Measurements from ENCODE around the gene OLFM4. TPM values are rescaled to one million over a fixed set of nuclear protein-coding genes. Genes with fewer than 3 reads are reported as not detected.

The OLFM4 gene
- polyA plus RNA-seq, 1 experiment = 4.5 TPM

DNA sequence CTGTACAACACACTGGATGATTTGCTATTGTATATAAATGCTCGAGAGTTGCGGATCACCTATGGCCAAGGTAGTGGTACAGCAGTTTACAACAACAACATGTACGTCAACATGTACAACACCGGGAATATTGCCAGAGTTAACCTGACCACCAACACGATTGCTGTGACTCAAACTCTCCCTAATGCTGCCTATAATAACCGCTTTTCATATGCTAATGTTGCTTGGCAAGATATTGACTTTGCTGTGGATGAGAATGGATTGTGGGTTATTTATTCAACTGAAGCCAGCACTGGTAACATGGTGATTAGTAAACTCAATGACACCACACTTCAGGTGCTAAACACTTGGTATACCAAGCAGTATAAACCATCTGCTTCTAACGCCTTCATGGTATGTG is 21.5 kb downstream of the OLFM4 start:
- no peak overlapping the region for H3K4me3 ChIP-seq (ENCODE audit: low read depth, low read length)
- DNase-seq (ENCODE audit: low read depth) = no peak
- H3K27me3 ChIP-seq (ENCODE audit: control insufficient read depth, insufficient read depth, low read length) = no peaks in the 10 kb centered on the region
- POLR2A ChIA-PET = no interaction called here
- CTCF ChIA-PET = no interaction called here
- H3K36me3 ChIP-seq (ENCODE audit: control insufficient read depth, insufficient read depth, low read length) = no peaks in the 10 kb centered on the region
- no peak for TF ChIP-seq CTCF (IDR thresholded peaks at IDR 0.05; ENCODE audit: insufficient read depth, low read depth, low read length)

DNA sequence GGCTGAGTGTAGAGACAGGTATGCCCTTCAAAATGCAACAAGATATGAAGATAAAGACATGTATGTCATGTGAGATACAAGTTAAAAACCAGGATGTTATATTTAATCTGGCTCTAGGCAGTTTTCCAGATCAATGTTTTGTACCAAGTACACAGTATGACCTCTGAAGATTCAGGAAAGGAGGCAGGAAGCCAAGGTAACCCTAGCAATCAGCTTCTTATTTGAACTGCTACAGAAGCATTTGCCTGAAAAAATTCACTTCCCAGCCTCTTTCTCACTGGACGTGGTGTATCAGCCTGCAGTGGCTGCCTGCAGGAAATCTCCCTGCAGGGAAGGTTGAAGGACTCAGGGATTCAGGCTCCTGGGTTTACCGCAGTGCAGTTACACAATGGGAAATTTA is 24.1 kb downstream of the OLFM4 start:
- DNase-seq (ENCODE audit: low read depth) = no peak
- H3K27me3 ChIP-seq (ENCODE audit: control insufficient read depth, insufficient read depth, low read length) = no peaks in the 10 kb centered on the region
- no peak overlapping the region for H3K4me3 ChIP-seq (ENCODE audit: low read depth, low read length)
- no peaks in the 10 kb centered on the region for H3K36me3 ChIP-seq (ENCODE audit: control insufficient read depth, insufficient read depth, low read length)
- TF ChIP-seq CTCF (IDR thresholded peaks at IDR 0.05; ENCODE audit: insufficient read depth, low read depth, low read length) = no peak
- ChIA-PET CTCF (interaction anchor here (1.1 kb wide), 1 partner anchor 10 kb away, joined by 3 read pairs; no protein-coding TSS in a partner anchor), POLR2A (no interaction called here)

GRCh38 chr13:53054569-53054968 is 26.0 kb downstream of the OLFM4 start:
- CTCF ChIA-PET = no interaction called here
- no peak for DNase-seq (ENCODE audit: low read depth)
- POLR2A ChIA-PET = no interaction called here
- Histone ChIP-seq H3K4me3 (ENCODE audit: low read depth, low read length) (no peak overlapping the region), H3K36me3 (ENCODE audit: control insufficient read depth, insufficient read depth, low read length) (no peaks in the 10 kb centered on the region), H3K27me3 (ENCODE audit: control insufficient read depth, insufficient read depth, low read length) (no peaks in the 10 kb centered on the region)
- TF ChIP-seq CTCF (IDR thresholded peaks at IDR 0.05; ENCODE audit: insufficient read depth, low read depth, low read length) = no peak

DNA sequence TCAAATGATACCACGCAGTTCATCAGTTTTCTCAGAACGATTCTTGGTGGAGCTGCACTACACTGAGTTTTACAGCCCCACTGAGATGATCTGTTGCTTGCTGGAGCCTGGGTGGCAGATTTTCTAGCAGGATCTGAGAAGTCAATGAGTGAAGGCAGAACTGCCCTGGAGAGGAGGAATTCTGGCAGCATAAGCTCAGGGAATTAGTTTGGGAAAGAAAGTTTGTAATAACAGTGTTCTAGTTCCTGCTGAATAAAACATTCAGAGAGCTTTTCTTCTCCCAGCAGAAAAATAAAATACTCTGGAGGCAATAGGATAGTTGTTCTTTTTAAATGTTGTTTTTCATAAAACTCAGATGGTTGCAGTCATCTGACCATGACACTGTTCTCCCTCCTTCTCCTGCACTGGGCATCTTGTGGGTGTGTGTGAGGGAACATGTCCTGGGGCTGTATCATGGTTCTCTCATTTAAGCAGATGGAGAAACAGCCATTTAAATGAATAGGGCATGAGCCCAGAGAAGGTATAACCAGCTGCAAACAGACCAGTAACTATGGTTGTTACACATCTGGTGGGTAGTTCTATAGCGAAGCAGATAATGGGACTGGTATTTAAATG is 29.6 kb downstream of the OLFM4 start:
- TF ChIP-seq CTCF (IDR thresholded peaks at IDR 0.05; ENCODE audit: insufficient read depth, low read depth, low read length) = no peak
- Histone ChIP-seq H3K4me3 (ENCODE audit: low read depth, low read length) (no peak overlapping the region), H3K27me3 (ENCODE audit: control insufficient read depth, insufficient read depth, low read length) (no peaks in the 10 kb centered on the region), H3K36me3 (ENCODE audit: control insufficient read depth, insufficient read depth, low read length) (no peaks in the 10 kb centered on the region)
- ChIA-PET CTCF (interaction anchor here (2.0 kb wide), 1 partner anchor 94 kb away, joined by 6 read pairs; no protein-coding TSS in a partner anchor), POLR2A (no interaction called here)
- no peak for DNase-seq (ENCODE audit: low read depth)

DNA sequence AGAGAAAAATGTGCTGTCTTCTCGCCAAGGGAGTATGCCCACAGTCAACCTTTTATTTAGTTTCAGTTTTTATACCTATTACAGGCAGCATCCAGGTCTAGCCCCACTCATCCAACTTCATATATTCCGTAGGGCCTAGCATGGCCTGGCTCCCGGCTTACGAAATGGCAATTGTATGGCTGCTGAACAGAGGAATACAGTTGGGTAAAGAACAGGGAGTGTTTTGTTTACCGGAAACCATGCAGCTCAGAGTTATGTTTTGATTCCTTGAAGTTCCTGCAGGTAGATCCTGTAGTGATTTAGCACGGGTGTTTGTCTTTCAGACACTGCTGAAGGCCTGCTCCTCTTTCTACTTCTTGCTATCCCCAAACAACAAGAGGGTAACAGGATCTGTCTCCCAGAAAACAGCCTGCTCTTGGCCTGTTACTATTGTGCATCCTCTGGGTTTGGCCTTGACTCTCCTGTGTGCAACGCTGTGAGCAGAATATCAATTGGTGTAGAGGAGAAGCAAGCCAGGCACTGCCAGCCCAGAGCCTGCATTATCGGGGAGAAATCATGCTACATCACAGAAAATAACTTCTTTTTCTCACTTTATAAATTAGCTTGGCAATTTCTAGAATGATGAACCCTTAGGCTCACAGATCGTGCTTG is 32.4 kb downstream of the OLFM4 start:
- Histone ChIP-seq H3K36me3 (ENCODE audit: control insufficient read depth, insufficient read depth, low read length) (no peaks in the 10 kb centered on the region), H3K27me3 (ENCODE audit: control insufficient read depth, insufficient read depth, low read length) (no peaks in the 10 kb centered on the region), H3K4me3 (ENCODE audit: low read depth, low read length) (no peak overlapping the region)
- DNase-seq (ENCODE audit: low read depth) = no peak
- CTCF ChIA-PET = interaction anchor here (0.9 kb wide), 1 partner anchor 13 kb away, joined by 3 read pairs; no protein-coding TSS in a partner anchor
- no peak for TF ChIP-seq CTCF (IDR thresholded peaks at IDR 0.05; ENCODE audit: insufficient read depth, low read depth, low read length)
- POLR2A ChIA-PET = no interaction called here
